ENCODE measurements around the gene TRIM13. TPM values are rescaled to one million over a fixed set of nuclear protein-coding genes. Genes with fewer than 3 reads are reported as not detected.

Gene TRIM13
- total and polyA plus RNA-seq, 2 of the 8 experiments (the other 6 are each of a cell fraction or from before 2014, with no cell fraction given): 21.2 to 31.5 TPM

GRCh38 chr13:50030315-50030714 is 33.5 kb downstream of the TRIM13 start:
- Histone ChIP-seq H2BK5ac (ENCODE audit: low read depth, low read length) (no peak overlapping the region), H3K4me3 (ENCODE audit: extremely low read depth in 1 of 4, insufficient read depth in 2 of 4, low read depth in 3 of 4, low read length in 4 of 4) (no peak overlapping the region), H3K9ac (replicated peaks in 1 of 4; ENCODE audit: extremely low read depth in 1 of 4, low read depth in 3 of 4, low read length in 3 of 4) (no peak overlapping the region), H3K18ac (ENCODE audit: extremely low read depth, low read length) (no peak overlapping the region), H2BK12ac (ENCODE audit: low read depth, low read length) (no peak overlapping the region), H3K9me3 (ENCODE audit: insufficient read depth in 2 of 2, low read depth in 1 of 2, low read length in 1 of 2) (no peaks in the 10 kb centered on the region), H3K4me1 (replicated peaks in 1 of 4; ENCODE audit: control insufficient read depth in 3 of 4, insufficient read depth in 4 of 4, low read length in 3 of 4) (no peaks in the 10 kb centered on the region), H3K27ac (ENCODE audit: low read depth, low read length) (no peak overlapping the region), H3K4me2 (ENCODE audit: insufficient read depth in 1 of 2, low read depth in 2 of 2, low read length in 2 of 2) (no peak overlapping the region), H3K36me3 (ENCODE audit: control insufficient read depth in 2 of 4, insufficient read depth in 4 of 4, low read length in 3 of 4) (no peaks in the 10 kb centered on the region), H4K20me1 (replicated peaks in 1 of 2; ENCODE audit: control insufficient read depth in 1 of 2, insufficient read depth in 2 of 2, low read length in 2 of 2) (no peaks in the 10 kb centered on the region), H2BK120ac (replicated peaks; ENCODE audit: low read depth, low read length) (no peak overlapping the region), H3K23me2 (ENCODE audit: low read depth, low read length) (no peaks in the 10 kb centered on the region), H3K79me2 (ENCODE audit: control insufficient read depth in 1 of 2, insufficient read depth in 2 of 2, low read length in 2 of 2) (no peaks in the 10 kb centered on the region), H3K79me1 (ENCODE audit: low read depth, low read length) (no peaks in the 10 kb centered on the region), H3K27me3 (replicated peaks in 1 of 4; ENCODE audit: control insufficient read depth in 3 of 4, extremely low read depth in 1 of 4, insufficient read depth in 3 of 4, low read length in 3 of 4) (no peaks in the 10 kb centered on the region), H2BK20ac (ENCODE audit: low read length) (no peak overlapping the region), H3K23ac (ENCODE audit: insufficient read length) (no peak overlapping the region), H4K5ac (ENCODE audit: insufficient read length, low read depth, low read length) (no peak overlapping the region), H2AFZ (ENCODE audit: low read length) (no peak overlapping the region), H2BK15ac (ENCODE audit: low read length) (no peak overlapping the region), H3K4ac (replicated peaks; ENCODE audit: insufficient read length, low read depth, low read length) (no peak overlapping the region), H3K14ac (ENCODE audit: insufficient read length) (no peak overlapping the region), H4K91ac (replicated peaks; ENCODE audit: insufficient read length, low read length) (no peak overlapping the region), H2AK5ac (ENCODE audit: low read depth, low read length) (no peak overlapping the region), H4K8ac (ENCODE audit: extremely low read depth, insufficient read depth, low read length) (no peak overlapping the region), H3K56ac (replicated peaks; ENCODE audit: insufficient read length, low read depth, low read length) (no peak overlapping the region)
- no peak for FAIRE-seq
- TF ChIP-seq TBP (IDR thresholded peaks at IDR 0.05; ENCODE audit: low read depth, low read length) (no peak), CEBPB (IDR thresholded peaks at IDR 0.05; ENCODE audit: low read depth, low read length) (0 out of 2 replicates have a peak, but pooled peaks have one; percentile 42)
- TF ChIP-seq, protein P1, sequence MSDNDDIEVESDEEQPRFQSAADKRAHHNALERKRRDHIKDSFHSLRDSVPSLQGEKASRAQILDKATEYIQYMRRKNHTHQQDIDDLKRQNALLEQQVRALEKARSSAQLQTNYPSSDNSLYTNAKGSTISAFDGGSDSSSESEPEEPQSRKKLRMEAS (IDR thresholded peaks at IDR 0.05): no peak
- no peak for DNase-seq (ENCODE audit: low read depth in 1 of 2, low spot score in 2 of 2)
- CTCF ChIA-PET (ENCODE audit: partially characterized antibody): interaction anchor here (0.6 kb wide), 1 partner anchor 1434 kb away, joined by 3 read pairs; no protein-coding TSS in a partner anchor
- WGBS, 2 experiments (ENCODE audit: extremely low coverage in 1 of 2, insufficient coverage in 1 of 2, insufficient read length in 1 of 2, insufficient replicate concordance in 2 of 2, low coverage in 1 of 2, low lambda C conversion rate in 2 of 2, missing lambda C conversion rate in 1 of 2): 92% methylated on average over 3 of the region's 3 CpGs; no CpG with 5 or more reads in 1 of the 2 experiments
- POLR2A ChIA-PET (ENCODE audit: partially characterized antibody): interaction anchor here (0.7 to 1.0 kb wide), 3 partner anchors 10 to 19 kb away, joined by 3 read pairs; no protein-coding TSS in a partner anchor
